Pancreas (tissue), 10 donors: ENCODE measurements around the gene SUPT3H. TPM values are rescaled to one million over a fixed set of nuclear protein-coding genes. Genes with fewer than 3 reads are reported as not detected.

Experiments
- ATAC-seq, 4 donors: fragments of 200-7000 bp; cut with Tn5 transposase; one replicate each; pipeline versions ENCODE4 v1.8.0 to v1.9.1; 2020; ENCODE audit warnings: mild to moderate bottlenecking in 4 of 4, moderate library complexity in 4 of 4
- DNase-seq, 6 donors: peaks; one replicate each; pipeline ENCODE4 v3.0.0-alpha.2; 2020
- FAIRE-seq: peaks from 2 replicates; lab custom pipeline; 2012; peaks lifted over from hg19 to GRCh38; lab: Jason Lieb, UNC
- H3K27ac ChIP-seq, 4 donors: fragments of 200-600 bp; sonication (generic); 1 replicate in 3 of 4; 2 replicates in 1 of 4; pipeline versions ENCODE4 v1.5.0 to v1.8.0; 2020
- H3K27me3 ChIP-seq, 4 donors: fragments of 200-600 bp; one replicate each; pipeline ENCODE4 v1.8.0; 2021
- H3K36me3 ChIP-seq, 3 donors: fragments of 200-600 bp; sonication (generic) in 1 of 3; one replicate each; pipeline versions ENCODE4 v1.5.0 to v1.8.0; 2020 to 2021
- H3K4me1 ChIP-seq, 3 donors: fragments of 200-600 bp; one replicate each; pipeline ENCODE4 v1.8.0; 2021
- H3K4me3 ChIP-seq, 4 donors: fragments of 200-600 bp; sonication (generic) in 2 of 4; one replicate each; pipeline versions ENCODE4 v1.5.0 to v1.8.0; 2020 to 2021
- H3K9me3 ChIP-seq, 4 donors: fragments of 200-600 bp; one replicate each; pipeline ENCODE4 v1.8.0; 2021
- WGBS, 2 donors: extraction: QIAGEN DNeasy Blood & Tissue Kit; methylation state at CpG; one replicate each; pipeline ENCODE4 v1.1.7; 2013; 5-methylcytosine and 5-hydroxymethylcytosine counted together
- intact Hi-C, 3 donors: fragments of 100-400 bp; cut with DNase I; formaldehyde crosslinking; loops; one replicate each; pipeline versions ENCODE4 v1.11.1 to v1.14.2; 2022
- polyA plus RNA-seq, 2 donors: library from polyadenylated mRNA; stranded (reverse); fragments of 200-250 nt; gene quantifications; one replicate each; pipeline ENCODE4 v1.2.3, GENCODE V29; 2013
- total RNA-seq, 6 donors: library from RNA; stranded (reverse); fragmentation: NEBNext Ultra II Directional in 4 of 6; extraction: Animal tissue kit (Norgen Biotek cat#: 25700) in 4 of 6; gene quantifications; one replicate each; pipeline versions ENCODE4 v1.2.1 to v1.2.4, GENCODE V29; 2021 to 2023
- TF ChIP-seq, protein P1 (sequence below), 4 donors: fragments of 200-600 bp; sonication (generic) in 3 of 4; IDR thresholded peaks; one replicate each; pipeline versions ENCODE4 v1.5.0 to v1.8.0; 2021; ENCODE audit warnings: antibody characterized with exemption in 4 of 4
- donor health status: healthy with polysubstance abuse.
- donor health status: DM: no; HTN: no; CAD: no; lungs with moderate emphysema.
- donor health status: DM: no; HTN: no; CAD: no.
- donor health status: control.
- donor health status: control.
- donor health status: Bipolar disorder and iron deficiency.
- donor health status: DM: yes; HTN: yes; CAD: no.
- donor health status: DM: no; HTN: no; CAD: no.
- donor health status: DM: no; HTN: no; CAD: no.
- donor health status: DM: yes; HTN: yes; CAD: no.

The SUPT3H gene
- total and polyA plus RNA-seq, 8 donors, result 3.6 to 8.0 (median 5.3) TPM

DNA sequence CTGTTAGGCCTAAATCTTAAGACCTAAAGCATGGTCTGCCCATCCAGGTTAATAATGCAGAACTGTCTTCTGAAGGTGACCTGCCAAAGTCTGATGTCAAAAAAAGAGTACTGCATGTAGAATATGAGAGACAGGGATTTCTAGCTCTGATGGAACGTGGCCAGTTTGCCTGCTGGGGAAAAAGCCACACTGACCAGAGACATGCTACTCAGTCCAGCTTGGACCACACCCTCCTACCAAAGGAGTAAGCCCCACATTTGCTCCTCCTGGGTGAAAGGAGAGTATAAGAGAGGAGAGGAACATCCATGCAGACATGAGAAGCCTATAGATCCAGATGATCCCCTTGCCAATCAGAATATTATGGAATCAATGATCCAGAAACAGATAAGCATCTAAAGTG is 279.5 kb downstream of the SUPT3H start:
- Histone ChIP-seq H3K9me3 (no peaks in the 10 kb centered on the region), H3K4me1 (no peaks in the 10 kb centered on the region), H3K27me3 (no peaks in the 10 kb centered on the region), H3K4me3 (no peak overlapping the region), H3K36me3 (no peaks in the 10 kb centered on the region), H3K27ac (no peak overlapping the region)
- intact Hi-C loops, result no loop called here
- TF ChIP-seq, protein P1, sequence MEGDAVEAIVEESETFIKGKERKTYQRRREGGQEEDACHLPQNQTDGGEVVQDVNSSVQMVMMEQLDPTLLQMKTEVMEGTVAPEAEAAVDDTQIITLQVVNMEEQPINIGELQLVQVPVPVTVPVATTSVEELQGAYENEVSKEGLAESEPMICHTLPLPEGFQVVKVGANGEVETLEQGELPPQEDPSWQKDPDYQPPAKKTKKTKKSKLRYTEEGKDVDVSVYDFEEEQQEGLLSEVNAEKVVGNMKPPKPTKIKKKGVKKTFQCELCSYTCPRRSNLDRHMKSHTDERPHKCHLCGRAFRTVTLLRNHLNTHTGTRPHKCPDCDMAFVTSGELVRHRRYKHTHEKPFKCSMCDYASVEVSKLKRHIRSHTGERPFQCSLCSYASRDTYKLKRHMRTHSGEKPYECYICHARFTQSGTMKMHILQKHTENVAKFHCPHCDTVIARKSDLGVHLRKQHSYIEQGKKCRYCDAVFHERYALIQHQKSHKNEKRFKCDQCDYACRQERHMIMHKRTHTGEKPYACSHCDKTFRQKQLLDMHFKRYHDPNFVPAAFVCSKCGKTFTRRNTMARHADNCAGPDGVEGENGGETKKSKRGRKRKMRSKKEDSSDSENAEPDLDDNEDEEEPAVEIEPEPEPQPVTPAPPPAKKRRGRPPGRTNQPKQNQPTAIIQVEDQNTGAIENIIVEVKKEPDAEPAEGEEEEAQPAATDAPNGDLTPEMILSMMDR (IDR thresholded peaks at IDR 0.05), result no peak
- no peak for ATAC-seq
- WGBS, 2 donors, result 78 to 93% methylated on average over 1 of the region's 1 CpG
- FAIRE-seq, result no peak
- DNase-seq, result no peak

DNA sequence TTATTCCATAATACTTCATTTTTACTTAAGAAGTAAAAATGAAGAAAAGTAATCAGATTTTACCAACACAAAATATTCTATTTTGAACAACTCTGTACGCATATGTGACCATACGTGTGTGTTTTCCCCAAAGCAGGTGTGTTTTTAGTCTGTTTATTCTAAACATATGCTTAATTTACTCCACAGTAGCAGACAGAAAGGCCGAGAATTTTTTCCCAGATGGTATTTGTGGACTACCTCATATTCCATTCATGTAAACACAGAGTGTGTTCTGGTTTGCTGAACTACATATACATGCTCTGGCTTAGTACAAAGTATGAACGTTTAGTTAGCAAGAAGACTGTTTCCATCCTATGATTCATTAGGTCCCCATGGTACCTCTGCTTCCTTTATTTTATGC is 282.9 kb downstream of the SUPT3H start:
- H3K36me3 ChIP-seq, result no peaks in the 10 kb centered on the region
- FAIRE-seq, result no peak
- no peaks in the 10 kb centered on the region for H3K4me1 ChIP-seq
- no peak for DNase-seq
- no peaks in the 10 kb centered on the region for H3K9me3 ChIP-seq
- 82 to 84% methylated on average over 4 of the region's 4 CpGs for WGBS, 2 donors
- TF ChIP-seq, protein P1 (IDR thresholded peaks at IDR 0.05), result no peak
- ATAC-seq, result no peak
- intact Hi-C loops, result no loop called here
- no peaks in the 10 kb centered on the region for H3K27me3 ChIP-seq
- H3K4me3 ChIP-seq, result no peak overlapping the region
- H3K27ac ChIP-seq, result no peak overlapping the region

DNA sequence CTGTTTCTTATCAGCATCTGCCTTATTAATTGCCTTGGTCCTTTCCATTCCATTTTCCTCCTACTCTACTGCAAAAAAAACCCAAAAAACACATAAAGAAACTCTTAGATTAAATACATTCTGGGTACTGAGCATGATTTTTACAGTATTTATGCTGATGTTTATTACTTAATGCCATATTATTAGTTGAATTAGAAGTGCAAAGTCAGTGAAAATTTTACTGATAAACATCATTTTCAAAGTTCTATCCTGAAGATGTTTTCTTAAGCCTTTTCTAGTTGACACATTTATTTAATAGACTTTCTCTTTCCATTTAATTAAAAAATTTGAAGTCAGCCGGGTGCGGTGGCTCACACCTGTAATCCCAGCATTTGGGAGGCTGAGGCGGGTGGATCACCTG is 285.6 kb downstream of the SUPT3H start:
- no peaks in the 10 kb centered on the region for H3K36me3 ChIP-seq
- WGBS, 2 donors, result 97 to 100% methylated on average over 3 of the region's 3 CpGs
- H3K27ac ChIP-seq, result no peak overlapping the region
- no peak for DNase-seq
- intact Hi-C loops, result no loop called here
- ATAC-seq, result no peak
- H3K27me3 ChIP-seq, result no peaks in the 10 kb centered on the region
- H3K4me1 ChIP-seq, result no peaks in the 10 kb centered on the region
- H3K9me3 ChIP-seq, result no peaks in the 10 kb centered on the region
- H3K4me3 ChIP-seq, result no peak overlapping the region
- TF ChIP-seq, protein P1 (IDR thresholded peaks at IDR 0.05), result no peak
- no peak for FAIRE-seq

DNA sequence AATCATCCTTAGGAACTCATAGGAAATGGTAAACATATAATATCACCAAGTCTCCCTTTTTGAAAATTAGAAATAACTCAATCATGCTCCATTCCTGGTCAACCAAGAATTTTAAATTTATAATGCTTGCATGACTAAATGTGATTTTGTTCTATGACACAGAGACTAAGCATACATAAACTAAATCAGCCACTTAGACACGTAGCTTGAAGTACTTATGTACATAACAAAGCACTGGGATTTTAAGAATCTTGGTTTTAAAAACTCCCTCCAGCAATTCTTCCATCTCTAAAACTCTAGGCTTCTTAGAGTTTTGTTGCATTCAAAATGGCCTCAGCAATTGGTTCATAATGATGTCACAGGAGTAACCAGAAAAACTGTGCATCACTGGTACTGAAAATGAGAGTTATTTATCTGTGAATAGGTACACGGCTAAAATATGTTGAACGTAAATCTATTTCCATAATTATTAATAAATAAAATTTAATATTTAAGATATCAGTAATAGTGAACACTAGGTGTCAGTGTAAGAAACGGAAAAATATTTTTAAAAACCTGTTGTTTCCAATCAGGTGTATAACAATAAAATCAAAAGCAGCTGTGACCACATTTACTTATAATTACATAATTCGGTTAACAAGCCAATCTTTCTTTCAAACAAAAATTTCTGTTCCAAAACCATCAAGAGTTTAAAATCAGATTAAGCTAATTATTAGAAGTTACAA is 291.2 kb downstream of the SUPT3H start:
- no peaks in the 10 kb centered on the region for H3K27me3 ChIP-seq
- H3K27ac ChIP-seq, result no peak overlapping the region
- intact Hi-C loops, result no loop called here
- no peaks in the 10 kb centered on the region for H3K4me1 ChIP-seq
- ATAC-seq, result no peak
- H3K4me3 ChIP-seq, result no peak overlapping the region
- FAIRE-seq, result no peak
- TF ChIP-seq, protein P1 (IDR thresholded peaks at IDR 0.05), result no peak
- WGBS, 2 donors, result 57 to 71% methylated on average over 5 of the region's 5 CpGs
- DNase-seq, result no peak
- H3K9me3 ChIP-seq, result no peaks in the 10 kb centered on the region
- H3K36me3 ChIP-seq, result no peaks in the 10 kb centered on the region

DNA sequence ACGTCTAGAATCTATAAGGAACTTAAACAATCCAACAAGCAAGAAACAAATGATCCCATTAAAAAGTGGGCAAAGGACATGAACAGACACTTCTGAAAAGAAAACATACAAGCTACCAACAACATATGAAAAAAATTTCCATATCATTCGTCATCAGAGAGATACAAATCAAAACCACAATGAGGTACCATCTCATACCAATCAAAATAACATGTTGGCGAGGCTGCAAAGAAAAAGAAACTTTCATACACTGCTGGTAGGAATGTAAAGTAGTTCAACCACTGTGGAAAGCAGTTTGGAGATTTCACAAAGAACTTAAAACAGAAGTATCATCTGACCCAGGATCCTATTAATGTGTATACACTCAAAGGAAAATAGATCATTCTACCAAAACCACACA is 293.5 kb downstream of the SUPT3H start:
- no peak overlapping the region for H3K4me3 ChIP-seq
- H3K9me3 ChIP-seq, result no peaks in the 10 kb centered on the region
- WGBS, 2 donors, result 91% methylated on average over 3 of the region's 3 CpGs
- no peak overlapping the region for H3K27ac ChIP-seq
- DNase-seq (no peak), ATAC-seq (no peak), FAIRE-seq (no peak)
- intact Hi-C loops, result no loop called here
- H3K27me3 ChIP-seq, result no peaks in the 10 kb centered on the region
- TF ChIP-seq, protein P1 (IDR thresholded peaks at IDR 0.05), result no peak
- H3K36me3 ChIP-seq, result no peaks in the 10 kb centered on the region
- no peaks in the 10 kb centered on the region for H3K4me1 ChIP-seq
